ENCODE results near the gene PDE6B. TPM values are rescaled to one million over a fixed set of nuclear protein-coding genes. Genes with fewer than 3 reads are reported as not detected.
"Not testable (repeated sequence)": the region's sequence is repeated elsewhere in the genome, so short reads cannot be mapped to it uniquely, and the experiment has no call there.

PDE6B gene
- total RNA-seq, 4 donors from 2014 or later: 0.32 to 5.6 (median 2.9) TPM

DNA sequence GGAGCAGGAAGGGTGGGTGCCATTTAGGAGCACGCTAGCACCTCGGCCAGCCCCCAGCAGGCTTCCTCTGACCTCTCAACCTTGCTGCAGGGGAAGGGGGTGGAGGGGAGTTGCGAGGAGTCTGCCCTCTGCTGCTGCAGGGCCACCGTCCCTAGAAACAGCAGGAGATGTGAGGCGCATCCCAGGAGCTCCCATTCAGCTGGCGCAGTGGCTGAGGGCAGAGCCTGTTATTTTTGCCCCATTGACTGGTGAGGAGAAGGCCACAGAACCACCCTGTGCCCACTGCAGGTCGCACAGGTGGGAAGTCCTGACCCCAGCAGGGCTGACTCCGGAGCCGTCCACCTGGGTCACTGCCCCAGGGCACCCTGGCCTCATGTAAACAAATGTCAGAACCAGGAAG, 8.0 kb downstream of the PDE6B start:
- TF ChIP-seq, protein P1, sequence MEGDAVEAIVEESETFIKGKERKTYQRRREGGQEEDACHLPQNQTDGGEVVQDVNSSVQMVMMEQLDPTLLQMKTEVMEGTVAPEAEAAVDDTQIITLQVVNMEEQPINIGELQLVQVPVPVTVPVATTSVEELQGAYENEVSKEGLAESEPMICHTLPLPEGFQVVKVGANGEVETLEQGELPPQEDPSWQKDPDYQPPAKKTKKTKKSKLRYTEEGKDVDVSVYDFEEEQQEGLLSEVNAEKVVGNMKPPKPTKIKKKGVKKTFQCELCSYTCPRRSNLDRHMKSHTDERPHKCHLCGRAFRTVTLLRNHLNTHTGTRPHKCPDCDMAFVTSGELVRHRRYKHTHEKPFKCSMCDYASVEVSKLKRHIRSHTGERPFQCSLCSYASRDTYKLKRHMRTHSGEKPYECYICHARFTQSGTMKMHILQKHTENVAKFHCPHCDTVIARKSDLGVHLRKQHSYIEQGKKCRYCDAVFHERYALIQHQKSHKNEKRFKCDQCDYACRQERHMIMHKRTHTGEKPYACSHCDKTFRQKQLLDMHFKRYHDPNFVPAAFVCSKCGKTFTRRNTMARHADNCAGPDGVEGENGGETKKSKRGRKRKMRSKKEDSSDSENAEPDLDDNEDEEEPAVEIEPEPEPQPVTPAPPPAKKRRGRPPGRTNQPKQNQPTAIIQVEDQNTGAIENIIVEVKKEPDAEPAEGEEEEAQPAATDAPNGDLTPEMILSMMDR (IDR thresholded peaks at IDR 0.05): no peak
- no peak for ATAC-seq (ENCODE audit: low FRiP score)
- no peak for DNase-seq (ENCODE audit: low spot score)

DNA sequence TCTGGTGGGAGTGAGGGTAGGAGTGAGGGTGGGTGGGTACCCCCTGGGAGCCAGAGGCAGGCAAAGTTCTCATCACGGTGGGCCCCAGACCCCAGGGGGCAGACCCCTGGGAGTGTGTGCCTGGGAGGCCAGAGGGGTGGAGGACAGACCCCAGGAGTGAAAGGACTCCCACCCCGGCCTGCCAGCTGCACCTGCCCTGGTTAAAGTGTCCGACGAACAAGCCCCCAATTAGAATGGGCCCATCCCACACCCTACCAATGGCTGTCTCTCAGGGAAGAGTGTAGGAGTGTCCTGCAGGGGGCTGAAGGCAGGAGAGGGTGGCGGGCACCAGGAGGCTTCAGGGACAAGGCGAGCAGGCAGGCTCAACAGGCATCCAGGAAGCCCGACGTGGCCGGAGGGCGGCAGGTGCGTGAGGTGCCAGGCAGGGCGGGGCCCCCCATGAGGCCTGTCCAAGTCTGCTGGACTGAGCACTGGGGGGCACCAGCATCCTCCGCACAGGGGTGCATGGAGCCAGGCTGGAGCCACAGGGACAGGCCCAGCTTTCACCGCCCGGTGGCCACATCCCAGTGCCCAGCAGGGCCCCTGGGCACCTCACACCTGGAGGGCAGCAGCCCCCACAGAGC, 8.7 kb downstream of the PDE6B start:
- DNase-seq (ENCODE audit: low spot score) (no peak), ATAC-seq (ENCODE audit: low FRiP score) (no peak)
- TF ChIP-seq, protein P1 (IDR thresholded peaks at IDR 0.05): no peak

DNA sequence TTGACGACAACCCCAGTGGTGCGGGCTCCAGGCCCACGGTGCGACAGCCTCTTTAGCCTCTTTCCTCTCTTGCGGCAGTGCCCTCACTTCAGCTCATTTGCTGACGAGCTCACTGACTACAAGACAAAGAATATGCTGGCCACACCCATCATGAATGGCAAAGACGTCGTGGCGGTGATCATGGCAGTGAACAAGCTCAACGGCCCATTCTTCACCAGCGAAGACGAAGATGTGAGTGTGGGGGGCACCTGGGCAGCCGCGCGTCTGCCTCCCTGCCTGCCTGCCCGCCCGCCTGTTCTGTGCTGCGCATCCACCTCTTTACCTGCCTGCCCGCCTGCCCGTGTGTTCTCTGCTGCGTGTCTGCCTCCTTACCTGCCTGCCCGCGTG, 9.2 kb downstream of the PDE6B start:
- DNase-seq (ENCODE audit: low spot score) (no peak), ATAC-seq (ENCODE audit: low FRiP score) (no peak)
- TF ChIP-seq, protein P1 (IDR thresholded peaks at IDR 0.05): no peak

GRCh38 chr4:635066-635835, 9.9 kb downstream of the PDE6B start:
- ATAC-seq (ENCODE audit: low FRiP score); DNase-seq (ENCODE audit: low spot score): not testable (repeated sequence)

GRCh38 chr4:635851-636627, 10.7 kb downstream of the PDE6B start:
- ATAC-seq (ENCODE audit: low FRiP score) (no peak), DNase-seq (ENCODE audit: low spot score) (no peak)
- TF ChIP-seq, protein P1 (IDR thresholded peaks at IDR 0.05): no peak

- ATAC-seq (ENCODE audit: low FRiP score): no peak
- TF ChIP-seq, protein P1 (IDR thresholded peaks at IDR 0.05): no peak
- DNase-seq (ENCODE audit: low spot score): no peak
Observed at GRCh38 chr4:636628-637159, 11.3 kb downstream of the PDE6B start.

Data from omental fat pad (tissue), 4 donors.